ENCODE measurements around the gene RASD2. TPM values are rescaled to one million over a fixed set of nuclear protein-coding genes. Genes with fewer than 3 reads are reported as not detected.

RASD2 gene
- total and polyA plus RNA-seq, 2 donors (not counting 1 experiment from before 2014, with no cell fraction given): under 0.01 to 0.01 TPM

- no peak for TF ChIP-seq EZH2 (IDR thresholded peaks at IDR 0.05; ENCODE audit: low read length, missing control alignments)
- no peak for TF ChIP-seq CTCF (conservative IDR thresholded peaks at IDR 0.05 in 1 of 2, IDR thresholded peaks at IDR 0.05 in 1 of 2; ENCODE audit: low read depth in 1 of 2, low read length in 2 of 2)
- Histone ChIP-seq H2AFZ (ENCODE audit: low read length) (no peak overlapping the region), H3K9me3 (ENCODE audit: control insufficient read depth, insufficient read depth, low read depth, low read length) (no peaks in the 10 kb centered on the region), H3K4me3 (replicated peaks in 1 of 4; ENCODE audit: control extremely low read depth in 1 of 4, insufficient read depth in 1 of 4, low read depth in 3 of 4, low read length in 4 of 4) (no peak overlapping the region), H4K20me1 (ENCODE audit: control insufficient read depth, extremely low read depth, insufficient read depth, low read length) (no peaks in the 10 kb centered on the region), H3K9ac (ENCODE audit: insufficient read depth, low read length) (no peak overlapping the region), H3K4me2 (ENCODE audit: extremely low read depth, insufficient read depth, low read length) (no peak overlapping the region), H3K27ac (ENCODE audit: insufficient read depth, low read length) (no peak overlapping the region), H3K36me3 (ENCODE audit: control insufficient read depth, insufficient read depth, low read length) (no peaks in the 10 kb centered on the region), H3K4me1 (ENCODE audit: control insufficient read depth, extremely low read depth, insufficient read depth, low read length) (no peaks in the 10 kb centered on the region), H3K27me3 (ENCODE audit: control insufficient read depth, insufficient read depth, low read length) (peaks cover 2% of the 10 kb centered on the region), H3K79me2 (ENCODE audit: control insufficient read depth, insufficient read depth, low read length) (no peaks in the 10 kb centered on the region)
- no peak for DNase-seq (ENCODE audit: low read depth in 2 of 2)
Observed at GRCh38 chr22:35580351-35581022, 39.9 kb downstream of the RASD2 start.

- H3K4me2 ChIP-seq (ENCODE audit: extremely low read depth, insufficient read depth, low read length): no peak overlapping the region
- no peak for TF ChIP-seq CTCF (conservative IDR thresholded peaks at IDR 0.05 in 1 of 2, IDR thresholded peaks at IDR 0.05 in 1 of 2; ENCODE audit: low read depth in 1 of 2, low read length in 2 of 2)
- TF ChIP-seq EZH2 (IDR thresholded peaks at IDR 0.05; ENCODE audit: low read length, missing control alignments): no peak
- no peaks in the 10 kb centered on the region for H3K4me1 ChIP-seq (ENCODE audit: control insufficient read depth, extremely low read depth, insufficient read depth, low read length)
- H4K20me1 ChIP-seq (ENCODE audit: control insufficient read depth, extremely low read depth, insufficient read depth, low read length): no peaks in the 10 kb centered on the region
- no peaks in the 10 kb centered on the region for H3K79me2 ChIP-seq (ENCODE audit: control insufficient read depth, insufficient read depth, low read length)
- no peak overlapping the region for H3K27ac ChIP-seq (ENCODE audit: insufficient read depth, low read length)
- H3K27me3 ChIP-seq (ENCODE audit: control insufficient read depth, insufficient read depth, low read length): peaks cover 2% of the 10 kb centered on the region
- H3K36me3 ChIP-seq (ENCODE audit: control insufficient read depth, insufficient read depth, low read length): no peaks in the 10 kb centered on the region
- no peak overlapping the region for H3K4me3 ChIP-seq (replicated peaks in 1 of 4; ENCODE audit: control extremely low read depth in 1 of 4, insufficient read depth in 1 of 4, low read depth in 3 of 4, low read length in 4 of 4)
- H3K9me3 ChIP-seq (ENCODE audit: control insufficient read depth, insufficient read depth, low read depth, low read length): no peaks in the 10 kb centered on the region
- no peak overlapping the region for H3K9ac ChIP-seq (ENCODE audit: insufficient read depth, low read length)
- no peak for DNase-seq (ENCODE audit: low read depth in 2 of 2)
- no peak overlapping the region for H2AFZ ChIP-seq (ENCODE audit: low read length)
Observed at GRCh38 chr22:35581023-35581413, 40.4 kb downstream of the RASD2 start.

GRCh38 chr22:35582218-35582860 lies 41.7 kb downstream of the RASD2 start:
- TF ChIP-seq CTCF (conservative IDR thresholded peaks at IDR 0.05 in 1 of 2, IDR thresholded peaks at IDR 0.05 in 1 of 2; ENCODE audit: low read depth in 1 of 2, low read length in 2 of 2) (no peak), EZH2 (IDR thresholded peaks at IDR 0.05; ENCODE audit: low read length, missing control alignments) (no peak)
- Histone ChIP-seq H3K9me3 (ENCODE audit: control insufficient read depth, insufficient read depth, low read depth, low read length) (no peaks in the 10 kb centered on the region), H3K4me3 (replicated peaks in 1 of 4; ENCODE audit: control extremely low read depth in 1 of 4, insufficient read depth in 1 of 4, low read depth in 3 of 4, low read length in 4 of 4) (no peak overlapping the region), H3K79me2 (ENCODE audit: control insufficient read depth, insufficient read depth, low read length) (no peaks in the 10 kb centered on the region), H3K36me3 (ENCODE audit: control insufficient read depth, insufficient read depth, low read length) (no peaks in the 10 kb centered on the region), H3K4me2 (ENCODE audit: extremely low read depth, insufficient read depth, low read length) (no peak overlapping the region), H3K27ac (ENCODE audit: insufficient read depth, low read length) (no peak overlapping the region), H3K4me1 (ENCODE audit: control insufficient read depth, extremely low read depth, insufficient read depth, low read length) (no peaks in the 10 kb centered on the region), H4K20me1 (ENCODE audit: control insufficient read depth, extremely low read depth, insufficient read depth, low read length) (no peaks in the 10 kb centered on the region), H3K9ac (ENCODE audit: insufficient read depth, low read length) (no peak overlapping the region), H3K27me3 (ENCODE audit: control insufficient read depth, insufficient read depth, low read length) (peaks cover 2% of the 10 kb centered on the region), H2AFZ (ENCODE audit: low read length) (no peak overlapping the region)
- no peak for DNase-seq (ENCODE audit: low read depth in 2 of 2)

Measured in fibroblast of lung (primary cell).